ENCODE results near the gene RAB5IF.

GRCh38 chr20:36645353-36645752, 39.8 kb downstream of the RAB5IF start:
- no peak for TF ChIP-seq EZH2 (IDR thresholded peaks at IDR 0.05; ENCODE audit: insufficient read depth, poor library complexity, severe bottlenecking)
- TF ChIP-seq EZH2phosphoT487 (IDR thresholded peaks at IDR 0.05; ENCODE audit: insufficient read depth, low read depth) = no peak
